Upper lobe of left lung (tissue), 6 donors: Measurements from ENCODE around the gene ANKDD1B. TPM values are rescaled to one million over a fixed set of nuclear protein-coding genes. Genes with fewer than 3 reads are reported as not detected.
"Not testable (repeated sequence)": the region's sequence is repeated elsewhere in the genome, so short reads cannot be mapped to it uniquely, and the experiment has no call there.

Source experiments
- ATAC-seq, 2 donors: fragments of 200-7000 bp; cut with Tn5 transposase; one replicate each; pipeline ENCODE4 v1.9.1; 2022; ENCODE audit warnings: mild to moderate bottlenecking in 2 of 2, moderate library complexity in 2 of 2; ENCODE audit not compliant: low FRiP score in 2 of 2
- DNase-seq, 2 donors: peaks; one replicate each; pipeline ENCODE4 v3.0.0-alpha.2; 2019 to 2020
- H3K27ac ChIP-seq, 4 donors: fragments of 200-600 bp; sonication (generic); one replicate each; pipeline ENCODE4 v1.5.1; 2016 to 2019
- H3K27me3 ChIP-seq, 4 donors: fragments of 200-600 bp; sonication (generic); one replicate each; pipeline ENCODE4 v1.5.1; 2017 to 2019
- H3K36me3 ChIP-seq, 4 donors: fragments of 200-600 bp; sonication (generic); one replicate each; pipeline ENCODE4 v1.5.1; 2016 to 2019
- H3K4me1 ChIP-seq, 4 donors: fragments of 200-600 bp; sonication (generic); one replicate each; pipeline ENCODE4 v1.5.1; 2018 to 2019
- H3K4me3 ChIP-seq, 4 donors: fragments of 200-600 bp; sonication (generic); one replicate each; pipeline ENCODE4 v1.5.1; 2017 to 2019; ENCODE audit warnings: mild to moderate bottlenecking in 2 of 4, moderate library complexity in 1 of 4
- H3K9me3 ChIP-seq, 4 donors: fragments of 200-600 bp; sonication (generic); one replicate each; pipeline ENCODE4 v1.5.1; 2018 to 2019
- CTCF ChIP-seq, 6 experiments: fragments of 450-650 bp in 4 of 6; fragments of 200-600 bp in 2 of 6; sonication (generic) in 2 of 6; IDR thresholded peaks; one replicate each; pipeline ENCODE4 v1.5.1; 2016 to 2019; ENCODE audit warnings: antibody characterized with exemption in 6 of 6
- EP300 ChIP-seq, 4 donors: sonication (generic); formaldehyde crosslinking; IDR thresholded peaks; one replicate each; pipeline ENCODE4 v1.5.1; 2017; ENCODE audit warnings: antibody characterized with exemption in 4 of 4, control low read depth in 2 of 4
- POLR2A ChIP-seq, 4 donors: fragments of 450-650 bp; IDR thresholded peaks; one replicate each; pipeline ENCODE4 v1.5.1; 2016 to 2017; ENCODE audit warnings: antibody characterized with exemption in 4 of 4, mild to moderate bottlenecking in 2 of 4
- POLR2AphosphoS5 ChIP-seq, 2 donors: sonication (generic); formaldehyde crosslinking; IDR thresholded peaks; one replicate each; pipeline ENCODE4 v1.5.1; 2017; ENCODE audit warnings: antibody characterized with exemption in 2 of 2
- WGBS, 2 donors: methylation state at CpG; one replicate each; pipeline ENCODE4 v1.1.5; 2017 to 2018; 5-methylcytosine and 5-hydroxymethylcytosine counted together
- total RNA-seq, 6 donors: library from RNA; depleted of rRNA in 4 of 6; stranded (reverse); fragments of >200 nt in 4 of 6; gene quantifications; one replicate each; pipeline versions ENCODE4 v1.1.0 to v1.2.1, GENCODE V29; 2016 to 2021
- donor health status: DM: no; HTN: no; CAD: no; lungs with moderate emphysema.
- donor health status: DM: no; HTN: yes; CAD: no; lungs with severe emphysema.

Gene ANKDD1B
- total RNA-seq, 6 donors from 2014 or later = 0.67 to 7.3 (median 4.4) TPM

DNA sequence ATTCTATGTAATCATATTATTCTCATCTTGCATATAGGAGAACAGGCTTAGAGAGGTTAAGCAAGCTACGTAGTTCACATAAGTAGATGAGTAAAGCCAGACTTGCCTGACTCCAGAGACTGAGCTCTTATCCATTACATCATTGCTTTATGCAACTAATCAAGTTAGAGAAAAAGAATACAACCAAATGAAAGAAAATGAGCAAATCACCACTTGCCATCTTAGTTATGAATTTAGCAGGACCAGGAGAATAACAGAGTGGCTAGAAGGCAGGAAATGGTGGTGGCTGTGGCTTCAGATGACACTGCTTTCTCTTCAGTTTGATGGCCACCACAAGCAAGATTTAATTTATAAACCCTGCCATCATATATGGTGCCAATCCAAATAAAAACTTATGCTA is 79.4 kb downstream of the ANKDD1B start:
- DNase-seq = no peak
- H3K9me3 ChIP-seq = no peaks in the 10 kb centered on the region
- no peak overlapping the region for H3K27ac ChIP-seq
- WGBS, 2 donors = 77 to 100% methylated on average over 1 of the region's 1 CpG
- no peaks in the 10 kb centered on the region for H3K4me1 ChIP-seq
- H3K4me3 ChIP-seq = no peak overlapping the region
- H3K36me3 ChIP-seq = peaks cover 0 to 67% (median 7%) of the 10 kb centered on the region in 4 donors
- H3K27me3 ChIP-seq = no peaks in the 10 kb centered on the region
- no peak for ATAC-seq
- TF ChIP-seq EP300 (IDR thresholded peaks at IDR 0.05) (no peak), CTCF (IDR thresholded peaks at IDR 0.05) (no peak), POLR2AphosphoS5 (IDR thresholded peaks at IDR 0.05) (no peak), POLR2A (IDR thresholded peaks at IDR 0.05) (no peak)

- no peak for TF ChIP-seq CTCF (IDR thresholded peaks at IDR 0.05)
- no peak for TF ChIP-seq POLR2A (IDR thresholded peaks at IDR 0.05)
- TF ChIP-seq EP300 (IDR thresholded peaks at IDR 0.05) = no peak
- no peak for TF ChIP-seq POLR2AphosphoS5 (IDR thresholded peaks at IDR 0.05)
- no peak for ATAC-seq
- Histone ChIP-seq H3K4me3 (no peak overlapping the region), H3K27ac (no peak overlapping the region), H3K9me3 (no peaks in the 10 kb centered on the region), H3K4me1 (no peaks in the 10 kb centered on the region), H3K27me3 (no peaks in the 10 kb centered on the region), H3K36me3 (peaks cover 0 to 33% (median 6%) of the 10 kb centered on the region in 4 donors)
- 92 to 100% methylated on average over 1 of the region's 1 CpG for WGBS, 2 donors
- DNase-seq = no peak
Measured at GRCh38 chr5:75694781-75695180, 83.5 kb downstream of the ANKDD1B start.

GRCh38 chr5:75695472-75696351 is 84.5 kb downstream of the ANKDD1B start:
- H3K4me1 ChIP-seq, H3K27me3 ChIP-seq, H3K9me3 ChIP-seq, H3K4me3 ChIP-seq, DNase-seq, H3K27ac ChIP-seq, ATAC-seq: not testable (repeated sequence)
- peaks cover 0 to 25% (median 6%) of the 10 kb centered on the region in 4 donors for H3K36me3 ChIP-seq
- WGBS, 2 donors = 90% methylated on average over 21 to 22 of the region's 22 CpGs

DNA sequence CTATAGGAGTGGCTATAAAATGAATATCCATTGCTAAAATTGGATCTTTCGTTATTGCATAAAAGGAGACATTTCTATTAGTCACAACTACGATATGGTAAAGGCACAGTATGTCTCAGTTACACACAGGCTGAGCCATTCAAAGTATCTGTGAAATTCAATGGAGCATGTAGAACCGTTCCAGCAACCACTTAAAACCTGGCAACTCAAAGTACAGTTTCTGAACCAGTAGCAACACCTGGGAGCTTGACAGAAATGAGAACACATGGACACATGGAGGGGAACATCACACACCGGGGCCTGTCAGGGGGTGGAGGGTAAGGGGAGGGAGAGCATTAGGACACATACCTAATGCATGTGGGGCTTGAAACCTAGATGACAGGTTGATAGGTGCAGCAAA is 90.6 kb downstream of the ANKDD1B start:
- DNase-seq (no peak), ATAC-seq (no peak)

GRCh38 chr5:75706016-75706415 is 94.8 kb downstream of the ANKDD1B start:
- no peaks in the 10 kb centered on the region for H3K27me3 ChIP-seq
- 44 to 78% methylated on average over 1 of the region's 1 CpG for WGBS, 2 donors
- H3K4me3 ChIP-seq = no peak overlapping the region
- H3K36me3 ChIP-seq = peaks cover 0 to 32% (median 19%) of the 10 kb centered on the region in 4 donors
- no peaks in the 10 kb centered on the region for H3K4me1 ChIP-seq
- DNase-seq (no peak), ATAC-seq (no peak)
- H3K9me3 ChIP-seq = no peaks in the 10 kb centered on the region
- H3K27ac ChIP-seq = no peak overlapping the region
- TF ChIP-seq CTCF (IDR thresholded peaks at IDR 0.05) (no peak), POLR2AphosphoS5 (IDR thresholded peaks at IDR 0.05) (no peak), EP300 (IDR thresholded peaks at IDR 0.05) (no peak), POLR2A (IDR thresholded peaks at IDR 0.05) (no peak)

More for the DNA sequence above, 90.6 kb downstream of the ANKDD1B start:
- H3K27ac ChIP-seq = no peak overlapping the region
- peaks cover 0 to 32% (median 19%) of the 10 kb centered on the region in 4 donors for H3K36me3 ChIP-seq
- H3K4me3 ChIP-seq = no peak overlapping the region
- no peaks in the 10 kb centered on the region for H3K9me3 ChIP-seq
- no peaks in the 10 kb centered on the region for H3K4me1 ChIP-seq
- H3K27me3 ChIP-seq = no peaks in the 10 kb centered on the region
- no peak for TF ChIP-seq EP300 (IDR thresholded peaks at IDR 0.05)
- TF ChIP-seq CTCF (IDR thresholded peaks at IDR 0.05) = no peak
- no peak for TF ChIP-seq POLR2A (IDR thresholded peaks at IDR 0.05)
- WGBS, 2 donors = 90 to 94% methylated on average over 4 of the region's 4 CpGs
